ENCODE results near the gene ITK. TPM values are rescaled to one million over a fixed set of nuclear protein-coding genes. Genes with fewer than 3 reads are reported as not detected.

The ITK gene
- total RNA-seq, 1 donor from 2014 or later, result not detected

- no peaks in the 10 kb centered on the region for H3K27me3 ChIP-seq (ENCODE audit: control insufficient read depth, insufficient read depth, low read length)
- FAIRE-seq (no peak), DNase-seq (ENCODE audit: low read depth) (no peak)
Observed at GRCh38 chr5:157165668-157166067, 15.0 kb upstream of the ITK start.

GRCh38 chr5:157166214-157167213, 14.1 kb upstream of the ITK start, which contains the start of gene GARIN3:
GARIN3 (minus strand) TSS chr5:157166264; CDS start chr5:157166168, 96 bp downstream.
- TF ChIP-seq CTCF (IDR thresholded peaks at IDR 0.05; ENCODE audit: insufficient read depth, low read length, severe bottlenecking), result no peak
- Histone ChIP-seq H3K36me3 (ENCODE audit: control insufficient read depth, insufficient read depth, low read length) (no peaks in the 10 kb centered on the region), H3K4me3 (ENCODE audit: low read depth, low read length) (no peak within 1 kb of the TSS), H3K27me3 (ENCODE audit: control insufficient read depth, insufficient read depth, low read length) (no peaks in the 10 kb centered on the region)
- DNase-seq (ENCODE audit: low read depth), result no peak
- no peak for FAIRE-seq

More at GRCh38 chr5:157165668-157166067, 15.0 kb upstream of the ITK start:
- no peak for TF ChIP-seq CTCF (IDR thresholded peaks at IDR 0.05; ENCODE audit: insufficient read depth, low read length, severe bottlenecking)
- H3K4me3 ChIP-seq (ENCODE audit: low read depth, low read length), result no peak overlapping the region
- no peaks in the 10 kb centered on the region for H3K36me3 ChIP-seq (ENCODE audit: control insufficient read depth, insufficient read depth, low read length)

- no peak for DNase-seq (ENCODE audit: low read depth)
- no peak for FAIRE-seq
- no peak for TF ChIP-seq CTCF (IDR thresholded peaks at IDR 0.05; ENCODE audit: insufficient read depth, low read length, severe bottlenecking)
Observed at GRCh38 chr5:157167214-157167621, 13.4 kb upstream of the ITK start.

GRCh38 chr5:157168286-157168685, 12.4 kb upstream of the ITK start:
- Histone ChIP-seq H3K4me3 (ENCODE audit: low read depth, low read length) (no peak overlapping the region), H3K36me3 (ENCODE audit: control insufficient read depth, insufficient read depth, low read length) (no peaks in the 10 kb centered on the region), H3K27me3 (ENCODE audit: control insufficient read depth, insufficient read depth, low read length) (no peaks in the 10 kb centered on the region)
- no peak for TF ChIP-seq CTCF (IDR thresholded peaks at IDR 0.05; ENCODE audit: insufficient read depth, low read length, severe bottlenecking)
- FAIRE-seq, result no peak
- no peak for DNase-seq (ENCODE audit: low read depth)

More at GRCh38 chr5:157167214-157167621, 13.4 kb upstream of the ITK start:
- Histone ChIP-seq H3K4me3 (ENCODE audit: low read depth, low read length) (no peak overlapping the region), H3K27me3 (ENCODE audit: control insufficient read depth, insufficient read depth, low read length) (no peaks in the 10 kb centered on the region), H3K36me3 (ENCODE audit: control insufficient read depth, insufficient read depth, low read length) (no peaks in the 10 kb centered on the region)

GRCh38 chr5:157172403-157172802, 8.2 kb upstream of the ITK start:
- no peak for TF ChIP-seq CTCF (IDR thresholded peaks at IDR 0.05; ENCODE audit: insufficient read depth, low read length, severe bottlenecking)
- no peak for FAIRE-seq
- Histone ChIP-seq H3K27me3 (ENCODE audit: control insufficient read depth, insufficient read depth, low read length) (no peaks in the 10 kb centered on the region), H3K4me3 (ENCODE audit: low read depth, low read length) (no peak overlapping the region), H3K36me3 (ENCODE audit: control insufficient read depth, insufficient read depth, low read length) (no peaks in the 10 kb centered on the region)
- no peak for DNase-seq (ENCODE audit: low read depth)

All from bronchial epithelial cell (primary cell).